ENCODE results near the gene MUC3A.
"Not testable (repeated sequence)": the region's sequence is repeated elsewhere in the genome, so short reads cannot be mapped to it uniquely, and the experiment has no call there.

MUC3A gene

DNA sequence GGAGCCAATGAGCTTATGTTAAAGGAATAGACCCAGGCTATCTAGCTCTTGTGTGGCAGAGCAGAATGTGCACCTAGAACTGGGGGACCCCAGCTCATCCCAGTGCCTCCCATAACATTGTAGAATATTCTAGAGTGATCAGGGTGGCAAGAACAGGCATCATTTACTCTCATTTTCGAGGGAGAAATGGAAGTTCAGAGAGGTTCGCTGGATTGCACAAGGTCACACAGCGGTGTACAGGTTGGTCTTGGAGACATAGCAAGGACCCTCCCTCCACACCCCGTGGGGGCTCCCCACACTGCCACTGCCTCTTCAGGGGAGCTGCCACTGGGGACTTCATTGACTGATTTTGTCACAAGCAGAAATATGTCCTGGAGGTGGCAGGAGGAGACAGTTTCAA lies 29.0 kb downstream of the MUC3A start:
- TF ChIP-seq, protein P1, sequence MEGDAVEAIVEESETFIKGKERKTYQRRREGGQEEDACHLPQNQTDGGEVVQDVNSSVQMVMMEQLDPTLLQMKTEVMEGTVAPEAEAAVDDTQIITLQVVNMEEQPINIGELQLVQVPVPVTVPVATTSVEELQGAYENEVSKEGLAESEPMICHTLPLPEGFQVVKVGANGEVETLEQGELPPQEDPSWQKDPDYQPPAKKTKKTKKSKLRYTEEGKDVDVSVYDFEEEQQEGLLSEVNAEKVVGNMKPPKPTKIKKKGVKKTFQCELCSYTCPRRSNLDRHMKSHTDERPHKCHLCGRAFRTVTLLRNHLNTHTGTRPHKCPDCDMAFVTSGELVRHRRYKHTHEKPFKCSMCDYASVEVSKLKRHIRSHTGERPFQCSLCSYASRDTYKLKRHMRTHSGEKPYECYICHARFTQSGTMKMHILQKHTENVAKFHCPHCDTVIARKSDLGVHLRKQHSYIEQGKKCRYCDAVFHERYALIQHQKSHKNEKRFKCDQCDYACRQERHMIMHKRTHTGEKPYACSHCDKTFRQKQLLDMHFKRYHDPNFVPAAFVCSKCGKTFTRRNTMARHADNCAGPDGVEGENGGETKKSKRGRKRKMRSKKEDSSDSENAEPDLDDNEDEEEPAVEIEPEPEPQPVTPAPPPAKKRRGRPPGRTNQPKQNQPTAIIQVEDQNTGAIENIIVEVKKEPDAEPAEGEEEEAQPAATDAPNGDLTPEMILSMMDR (IDR thresholded peaks at IDR 0.05; ENCODE audit: insufficient read depth, missing control alignments): no peak
- FAIRE-seq (no peak), DNase-seq (ENCODE audit: insufficient read length, low spot score) (no peak)

DNA sequence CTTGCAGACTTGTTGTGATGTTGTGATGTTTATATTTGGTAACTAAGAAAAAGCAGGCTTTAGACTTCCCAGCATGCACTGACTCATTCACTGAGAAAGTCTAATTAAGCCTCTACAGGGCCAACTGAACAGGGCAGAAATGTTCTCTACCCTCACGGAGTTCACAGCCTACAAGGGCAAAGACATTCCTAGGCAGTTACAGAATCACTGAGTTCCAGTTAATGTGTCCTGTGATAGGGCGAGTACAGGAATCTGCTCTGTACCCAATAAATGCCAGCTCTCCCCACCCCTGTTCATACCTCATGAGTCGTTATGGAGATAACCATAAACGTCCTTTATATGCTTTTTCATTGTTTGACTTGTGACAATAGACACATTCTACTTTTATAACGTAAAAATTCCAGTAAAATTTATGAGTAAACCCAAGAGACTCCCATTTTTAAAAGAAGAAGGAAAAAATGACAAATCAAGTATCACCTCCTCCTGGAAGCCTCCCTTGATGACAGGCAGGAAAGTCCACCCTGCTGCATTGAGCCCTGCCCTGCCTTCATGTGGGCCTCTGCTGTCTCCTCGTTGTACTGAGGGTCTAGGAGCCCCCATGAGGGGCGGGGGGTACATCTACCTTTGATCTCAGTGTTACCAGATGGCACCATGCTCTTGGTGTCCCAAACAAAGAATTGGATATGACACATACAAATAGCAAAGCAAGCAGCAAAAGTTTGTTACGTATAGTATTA lies 34.3 kb downstream of the MUC3A start:
- FAIRE-seq: no peak
- TF ChIP-seq, protein P1 (IDR thresholded peaks at IDR 0.05; ENCODE audit: insufficient read depth, missing control alignments): no peak
- no peak for DNase-seq (ENCODE audit: insufficient read length, low spot score)

DNA sequence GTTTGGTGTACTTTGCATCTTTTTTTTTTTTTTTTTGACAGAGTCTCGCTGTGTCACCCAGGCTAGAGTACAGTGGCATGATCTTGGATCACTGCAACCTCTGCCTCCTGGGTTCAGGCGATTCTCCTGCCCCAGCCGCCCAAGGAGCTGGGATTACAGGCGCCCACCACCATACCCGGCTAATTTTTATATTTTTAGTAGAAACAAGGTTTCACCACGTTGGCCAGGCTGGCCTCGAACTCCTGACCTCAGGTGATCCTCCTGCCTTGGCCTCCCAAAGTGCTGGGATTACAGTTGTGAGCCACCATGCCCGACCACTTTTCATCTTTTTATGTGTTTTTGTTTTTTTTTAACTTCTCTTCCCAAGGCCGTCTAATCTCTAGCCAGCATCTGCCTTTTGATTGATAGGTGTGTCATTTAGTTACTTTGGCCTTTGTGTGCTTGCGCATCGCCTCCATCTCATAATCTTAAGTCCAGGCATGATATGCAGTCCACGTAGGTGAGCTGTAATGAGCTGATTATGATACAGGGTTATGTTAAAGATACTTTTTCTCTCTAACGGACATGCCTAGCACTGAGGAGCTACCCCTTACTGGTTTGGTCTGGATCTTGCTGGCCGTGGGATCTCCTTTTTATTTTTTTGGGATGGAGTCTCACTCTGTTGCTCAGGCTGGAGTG lies 35.0 kb downstream of the MUC3A start:
- not testable (repeated sequence) for DNase-seq (ENCODE audit: insufficient read length, low spot score); FAIRE-seq

DNA sequence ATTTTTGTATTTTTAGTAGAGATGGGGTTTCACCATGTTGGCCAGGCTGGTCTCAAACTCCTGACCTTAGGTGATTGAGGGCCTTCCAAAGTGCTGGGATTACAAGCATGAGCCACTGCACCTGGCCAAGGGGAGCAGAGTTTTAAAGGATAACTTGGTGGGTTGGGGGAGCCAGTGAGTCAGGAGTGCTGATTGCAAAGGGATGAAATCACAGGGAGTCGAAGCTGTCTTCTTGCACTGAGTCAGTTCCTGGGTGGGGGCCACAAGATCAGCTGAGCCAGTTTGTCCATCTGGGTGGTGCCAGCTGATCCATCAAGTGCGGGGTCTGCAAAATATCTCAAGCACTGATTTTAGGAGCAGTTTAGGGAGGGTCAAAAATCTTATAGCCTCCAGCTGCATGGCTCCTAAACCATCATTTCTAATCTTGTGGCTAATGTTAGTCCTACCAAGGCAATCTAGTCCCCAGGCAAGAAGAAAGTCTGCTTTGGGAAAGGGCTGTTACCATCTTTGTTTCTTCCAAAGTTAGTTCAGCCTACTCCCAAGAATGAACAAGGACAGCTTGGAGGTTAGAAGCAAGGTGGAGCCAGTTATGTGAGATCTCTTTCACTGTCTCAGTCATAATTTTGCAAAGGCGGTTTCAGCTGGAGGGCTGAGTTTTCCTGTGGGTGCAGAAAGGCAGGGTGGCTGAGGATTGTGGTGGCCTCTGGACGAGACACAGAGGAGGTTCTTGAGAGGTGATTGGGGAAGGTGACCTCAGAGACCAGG lies 35.9 kb downstream of the MUC3A start:
- not testable (repeated sequence) for FAIRE-seq; DNase-seq (ENCODE audit: insufficient read length, low spot score)

DNA sequence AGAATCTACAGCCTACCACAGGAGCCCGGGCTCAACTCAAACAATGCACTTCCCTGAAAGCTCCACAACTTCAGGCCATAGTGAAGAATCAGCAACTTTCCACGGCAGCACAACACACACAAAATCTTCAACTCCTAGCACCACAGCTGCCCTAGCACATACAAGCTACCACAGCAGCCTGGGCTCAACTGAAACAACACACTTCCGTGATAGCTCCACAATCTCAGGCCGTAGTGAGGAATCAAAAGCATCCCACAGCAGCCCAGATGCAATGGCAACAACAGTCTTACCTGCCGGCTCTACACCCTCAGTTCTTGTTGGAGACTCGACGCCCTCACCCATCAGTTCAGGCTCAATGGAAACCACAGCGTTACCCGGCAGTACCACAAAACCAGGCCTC lies 42.3 kb downstream of the MUC3A start:
- FAIRE-seq: no peak
- no peak for DNase-seq (ENCODE audit: insufficient read length, low spot score)
- TF ChIP-seq, protein P1 (IDR thresholded peaks at IDR 0.05; ENCODE audit: insufficient read depth, missing control alignments): no peak

DNA sequence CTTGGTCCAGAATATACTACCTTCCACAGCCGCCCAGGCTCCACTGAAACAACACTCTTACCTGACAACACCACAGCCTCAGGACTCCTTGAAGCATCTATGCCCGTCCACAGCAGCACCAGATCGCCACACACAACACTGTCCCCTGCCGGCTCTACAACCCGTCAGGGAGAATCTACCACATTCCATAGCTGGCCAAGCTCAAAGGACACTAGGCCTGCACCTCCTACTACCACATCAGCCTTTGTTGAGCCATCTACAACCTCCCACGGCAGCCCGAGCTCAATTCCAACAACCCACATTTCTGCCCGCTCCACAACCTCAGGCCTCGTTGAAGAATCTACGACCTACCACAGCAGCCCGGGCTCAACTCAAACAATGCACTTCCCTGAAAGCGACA lies 42.9 kb downstream of the MUC3A start:
- not testable (repeated sequence) for FAIRE-seq; DNase-seq (ENCODE audit: insufficient read length, low spot score)

DNA sequence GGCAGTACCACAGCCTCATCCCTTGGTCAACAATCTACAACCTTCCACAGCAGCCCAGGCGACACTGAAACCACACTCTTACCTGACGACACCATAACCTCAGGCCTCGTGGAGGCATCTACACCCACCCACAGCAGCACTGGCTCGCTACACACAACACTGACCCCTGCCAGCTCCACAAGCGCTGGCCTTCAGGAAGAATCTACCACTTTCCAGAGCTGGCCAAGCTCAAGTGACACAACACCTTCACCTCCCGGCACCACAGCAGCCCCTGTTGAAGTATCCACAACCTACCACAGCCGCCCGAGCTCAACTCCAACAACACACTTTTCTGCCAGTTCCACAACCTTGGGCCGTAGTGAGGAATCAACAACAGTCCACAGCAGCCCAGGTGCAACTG lies 45.3 kb downstream of the MUC3A start:
- DNase-seq (ENCODE audit: insufficient read length, low spot score); FAIRE-seq: not testable (repeated sequence)

DNA sequence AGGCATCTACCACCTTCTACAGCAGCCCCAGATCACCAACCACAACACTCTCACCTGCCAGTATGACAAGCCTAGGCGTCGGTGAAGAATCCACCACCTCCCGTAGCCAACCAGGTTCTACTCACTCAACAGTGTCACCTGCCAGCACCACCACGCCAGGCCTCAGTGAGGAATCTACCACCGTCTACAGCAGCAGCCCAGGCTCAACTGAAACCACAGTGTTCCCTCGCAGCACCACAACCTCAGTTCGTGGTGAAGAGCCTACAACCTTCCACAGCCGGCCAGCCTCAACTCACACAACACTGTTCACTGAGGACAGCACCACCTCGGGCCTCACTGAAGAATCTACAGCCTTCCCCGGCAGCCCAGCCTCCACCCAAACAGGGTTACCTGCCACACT lies 49.2 kb downstream of the MUC3A start:
- DNase-seq (ENCODE audit: insufficient read length, low spot score); FAIRE-seq: not testable (repeated sequence)

DNA sequence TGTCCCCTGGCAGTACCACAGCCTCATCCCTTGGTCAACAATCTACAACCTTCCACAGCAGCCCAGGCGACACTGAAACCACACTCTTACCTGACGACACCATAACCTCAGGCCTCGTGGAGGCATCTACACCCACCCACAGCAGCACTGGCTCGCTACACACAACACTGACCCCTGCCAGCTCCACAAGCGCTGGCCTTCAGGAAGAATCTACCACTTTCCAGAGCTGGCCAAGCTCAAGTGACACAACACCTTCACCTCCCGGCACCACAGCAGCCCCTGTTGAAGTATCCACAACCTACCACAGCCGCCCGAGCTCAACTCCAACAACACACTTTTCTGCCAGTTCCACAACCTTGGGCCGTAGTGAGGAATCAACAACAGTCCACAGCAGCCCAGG lies 50.0 kb downstream of the MUC3A start:
- not testable (repeated sequence) for DNase-seq (ENCODE audit: insufficient read length, low spot score); FAIRE-seq

DNA sequence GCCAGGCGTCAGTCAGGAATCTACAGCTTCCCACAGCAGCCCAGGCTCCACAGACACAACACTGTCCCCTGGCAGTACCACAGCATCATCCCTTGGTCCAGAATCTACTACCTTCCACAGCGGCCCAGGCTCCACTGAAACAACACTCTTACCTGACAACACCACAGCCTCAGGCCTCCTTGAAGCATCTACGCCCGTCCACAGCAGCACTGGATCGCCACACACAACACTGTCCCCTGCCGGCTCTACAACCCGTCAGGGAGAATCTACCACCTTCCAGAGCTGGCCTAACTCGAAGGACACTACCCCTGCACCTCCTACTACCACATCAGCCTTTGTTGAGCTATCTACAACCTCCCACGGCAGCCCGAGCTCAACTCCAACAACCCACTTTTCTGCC lies 50.7 kb downstream of the MUC3A start:
- DNase-seq (ENCODE audit: insufficient read length, low spot score); FAIRE-seq: not testable (repeated sequence)

DNA sequence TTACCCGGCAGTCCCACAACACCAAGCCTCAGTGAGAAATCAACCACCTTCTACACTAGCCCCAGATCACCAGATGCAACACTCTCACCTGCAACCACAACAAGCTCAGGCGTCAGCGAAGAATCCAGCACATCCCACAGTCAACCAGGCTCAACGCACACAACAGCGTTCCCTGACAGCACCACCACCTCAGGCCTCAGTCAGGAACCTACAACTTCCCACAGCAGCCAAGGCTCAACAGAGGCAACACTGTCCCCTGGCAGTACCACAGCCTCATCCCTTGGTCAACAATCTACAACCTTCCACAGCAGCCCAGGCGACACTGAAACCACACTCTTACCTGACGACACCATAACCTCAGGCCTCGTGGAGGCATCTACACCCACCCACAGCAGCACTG lies 53.0 kb downstream of the MUC3A start:
- not testable (repeated sequence) for DNase-seq (ENCODE audit: insufficient read length, low spot score); FAIRE-seq

DNA sequence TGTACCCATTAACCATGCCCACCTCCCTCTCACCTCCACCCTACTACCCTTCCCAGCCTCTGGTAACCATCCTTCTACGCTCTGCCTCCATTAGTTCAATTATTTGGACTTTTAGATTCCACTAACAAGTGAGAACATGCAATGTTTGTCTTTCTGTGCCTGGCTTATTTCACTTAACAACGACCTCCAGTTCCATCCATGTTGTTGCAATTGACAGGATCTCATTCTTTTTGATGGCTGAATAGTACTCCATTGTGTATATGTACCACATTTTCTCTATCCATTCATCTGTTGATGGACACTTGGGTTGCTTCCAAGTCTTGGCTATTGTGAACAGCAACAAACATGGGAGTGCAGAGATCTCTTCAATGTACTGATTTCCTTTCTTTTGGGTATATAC lies 58.0 kb downstream of the MUC3A start:
- not testable (repeated sequence) for FAIRE-seq; DNase-seq (ENCODE audit: insufficient read length, low spot score)

Measured in D721Med (cell line).